ENCODE data around the gene GLYATL1. TPM values are rescaled to one million over a fixed set of nuclear protein-coding genes. Genes with fewer than 3 reads are reported as not detected.

The GLYATL1 gene
- total and polyA plus RNA-seq, 5 donors from 2014 or later: not detected

GRCh38 chr11:58977470-58977869, 38.2 kb downstream of the GLYATL1 start:
- Mint-ChIP-seq H3K4me1 (no peaks in the 10 kb centered on the region), H3K36me3 (no peaks in the 10 kb centered on the region), H3K27ac (no peak overlapping the region), H3K27me3 (peaks cover 14% of the 10 kb centered on the region), H3K4me3 (no peak overlapping the region), H3K9me3 (peaks cover 0 to 4% (median 0%) of the 10 kb centered on the region in 7 donors)
- Histone ChIP-seq H3K4me3 (ENCODE audit: low read depth, low read length) (no peak overlapping the region), H3K4me1 (ENCODE audit: control insufficient read depth, insufficient read depth, low read length, poor library complexity, severe bottlenecking) (no peaks in the 10 kb centered on the region), H3K36me3 (ENCODE audit: control insufficient read depth, insufficient read depth, low read length) (no peaks in the 10 kb centered on the region), H3K27ac (ENCODE audit: insufficient read depth, low read length, poor library complexity, severe bottlenecking) (no peak overlapping the region), H3K9me3 (ENCODE audit: control insufficient read depth in 2 of 2, low read length in 2 of 2) (peaks cover 0 to 2% of the 10 kb centered on the region in 2 experiments), H3K27me3 (ENCODE audit: control insufficient read depth, insufficient read depth, low read length) (no peaks in the 10 kb centered on the region)
- DNase-seq: no peak
- no peak for ATAC-seq (ENCODE audit: low read depth in 2 of 2)

- Histone ChIP-seq H3K27me3 (ENCODE audit: control insufficient read depth, insufficient read depth, low read length) (no peaks in the 10 kb centered on the region), H3K9me3 (ENCODE audit: control insufficient read depth in 2 of 2, low read length in 2 of 2) (no peaks in the 10 kb centered on the region), H3K4me3 (ENCODE audit: low read depth, low read length) (no peak overlapping the region), H3K4me1 (ENCODE audit: control insufficient read depth, insufficient read depth, low read length, poor library complexity, severe bottlenecking) (no peaks in the 10 kb centered on the region), H3K27ac (ENCODE audit: insufficient read depth, low read length, poor library complexity, severe bottlenecking) (no peak overlapping the region), H3K36me3 (ENCODE audit: control insufficient read depth, insufficient read depth, low read length) (no peaks in the 10 kb centered on the region)
- no peak overlapping the region for H3K4me3 Mint-ChIP-seq
- peaks cover 0 to 2% (median under 1%) of the 10 kb centered on the region in 7 donors for H3K9me3 Mint-ChIP-seq
- no peak for ATAC-seq (ENCODE audit: low read depth in 2 of 2)
- H3K36me3 Mint-ChIP-seq: no peaks in the 10 kb centered on the region
- peaks cover 8% of the 10 kb centered on the region for H3K27me3 Mint-ChIP-seq
- DNase-seq: no peak
- peak overlapping the region in 1 of 3 donors; percentile 84 for H3K27ac Mint-ChIP-seq
- H3K4me1 Mint-ChIP-seq: no peaks in the 10 kb centered on the region
Observed at GRCh38 chr11:58979222-58979621, 39.9 kb downstream of the GLYATL1 start.

GRCh38 chr11:58980159-58980843, 41.0 kb downstream of the GLYATL1 start:
- H3K9me3 Mint-ChIP-seq: peaks cover 0 to 9% (median 0%) of the 10 kb centered on the region in 7 donors
- H3K4me3 ChIP-seq (ENCODE audit: low read depth, low read length): no peak overlapping the region
- H3K36me3 ChIP-seq (ENCODE audit: control insufficient read depth, insufficient read depth, low read length): no peaks in the 10 kb centered on the region
- H3K27ac ChIP-seq (ENCODE audit: insufficient read depth, low read length, poor library complexity, severe bottlenecking): no peak overlapping the region
- ATAC-seq (ENCODE audit: low read depth in 2 of 2) (no peak), DNase-seq (no peak)
- H3K4me1 ChIP-seq (ENCODE audit: control insufficient read depth, insufficient read depth, low read length, poor library complexity, severe bottlenecking): no peaks in the 10 kb centered on the region
- no peak overlapping the region for H3K4me3 Mint-ChIP-seq
- no peaks in the 10 kb centered on the region for H3K27me3 ChIP-seq (ENCODE audit: control insufficient read depth, insufficient read depth, low read length)
- no peaks in the 10 kb centered on the region for H3K36me3 Mint-ChIP-seq
- peaks cover 8% of the 10 kb centered on the region for H3K27me3 Mint-ChIP-seq
- no peaks in the 10 kb centered on the region for H3K9me3 ChIP-seq (ENCODE audit: control insufficient read depth in 2 of 2, low read length in 2 of 2)
- no peak overlapping the region for H3K27ac Mint-ChIP-seq
- H3K4me1 Mint-ChIP-seq: no peaks in the 10 kb centered on the region

- no peaks in the 10 kb centered on the region for H3K36me3 Mint-ChIP-seq
- no peak for ATAC-seq (ENCODE audit: low read depth in 2 of 2)
- Histone ChIP-seq H3K27me3 (ENCODE audit: control insufficient read depth, insufficient read depth, low read length) (peaks cover 3% of the 10 kb centered on the region), H3K4me3 (ENCODE audit: low read depth, low read length) (no peak overlapping the region), H3K36me3 (ENCODE audit: control insufficient read depth, insufficient read depth, low read length) (no peaks in the 10 kb centered on the region), H3K9me3 (ENCODE audit: control insufficient read depth in 2 of 2, low read length in 2 of 2) (no peaks in the 10 kb centered on the region), H3K4me1 (ENCODE audit: control insufficient read depth, insufficient read depth, low read length, poor library complexity, severe bottlenecking) (no peaks in the 10 kb centered on the region), H3K27ac (ENCODE audit: insufficient read depth, low read length, poor library complexity, severe bottlenecking) (no peak overlapping the region)
- no peak overlapping the region for H3K27ac Mint-ChIP-seq
- peaks cover 4% of the 10 kb centered on the region for H3K27me3 Mint-ChIP-seq
- H3K9me3 Mint-ChIP-seq: peaks cover 0 to 2% (median 0%) of the 10 kb centered on the region in 7 donors
- no peak for DNase-seq
- no peak overlapping the region for H3K4me3 Mint-ChIP-seq
- no peaks in the 10 kb centered on the region for H3K4me1 Mint-ChIP-seq
Observed at GRCh38 chr11:58992489-58992888, 53.2 kb downstream of the GLYATL1 start.

GRCh38 chr11:58994171-58994570, 54.9 kb downstream of the GLYATL1 start:
- H3K27me3 Mint-ChIP-seq: peaks cover 4% of the 10 kb centered on the region

GRCh38 chr11:58998480-58999290, 59.4 kb downstream of the GLYATL1 start:
- peaks cover 0 to 4% (median 0%) of the 10 kb centered on the region in 7 donors for H3K9me3 Mint-ChIP-seq
- no peak for ATAC-seq (ENCODE audit: low read depth in 2 of 2)
- H3K27me3 Mint-ChIP-seq: peaks cover 16% of the 10 kb centered on the region

More at GRCh38 chr11:58994171-58994570, 54.9 kb downstream of the GLYATL1 start:
- no peaks in the 10 kb centered on the region for H3K36me3 ChIP-seq (ENCODE audit: control insufficient read depth, insufficient read depth, low read length)
- no peaks in the 10 kb centered on the region for H3K4me1 Mint-ChIP-seq
- H3K4me1 ChIP-seq (ENCODE audit: control insufficient read depth, insufficient read depth, low read length, poor library complexity, severe bottlenecking): no peaks in the 10 kb centered on the region
- no peak overlapping the region for H3K27ac ChIP-seq (ENCODE audit: insufficient read depth, low read length, poor library complexity, severe bottlenecking)
- DNase-seq (no peak), ATAC-seq (ENCODE audit: low read depth in 2 of 2) (no peak)
- no peaks in the 10 kb centered on the region for H3K36me3 Mint-ChIP-seq
- peaks cover 0 to 4% (median 0%) of the 10 kb centered on the region in 7 donors for H3K9me3 Mint-ChIP-seq
- H3K27ac Mint-ChIP-seq: no peak overlapping the region
- H3K9me3 ChIP-seq (ENCODE audit: control insufficient read depth in 2 of 2, low read length in 2 of 2): no peaks in the 10 kb centered on the region
- no peak overlapping the region for H3K4me3 Mint-ChIP-seq
- peaks cover 3% of the 10 kb centered on the region for H3K27me3 ChIP-seq (ENCODE audit: control insufficient read depth, insufficient read depth, low read length)
- H3K4me3 ChIP-seq (ENCODE audit: low read depth, low read length): no peak overlapping the region

GRCh38 chr11:58999291-58999680, 60.0 kb downstream of the GLYATL1 start:
- Mint-ChIP-seq H3K27me3 (peaks cover 16% of the 10 kb centered on the region), H3K4me3 (no peak overlapping the region), H3K9me3 (peaks cover 0 to 4% (median 0%) of the 10 kb centered on the region in 7 donors), H3K27ac (no peak overlapping the region), H3K36me3 (no peaks in the 10 kb centered on the region), H3K4me1 (no peaks in the 10 kb centered on the region)
- Histone ChIP-seq H3K27ac (ENCODE audit: insufficient read depth, low read length, poor library complexity, severe bottlenecking) (no peak overlapping the region), H3K4me3 (ENCODE audit: low read depth, low read length) (no peak overlapping the region), H3K9me3 (ENCODE audit: control insufficient read depth in 2 of 2, low read length in 2 of 2) (no peaks in the 10 kb centered on the region), H3K4me1 (ENCODE audit: control insufficient read depth, insufficient read depth, low read length, poor library complexity, severe bottlenecking) (no peaks in the 10 kb centered on the region), H3K27me3 (ENCODE audit: control insufficient read depth, insufficient read depth, low read length) (peaks cover 4% of the 10 kb centered on the region), H3K36me3 (ENCODE audit: control insufficient read depth, insufficient read depth, low read length) (no peaks in the 10 kb centered on the region)
- DNase-seq (no peak), ATAC-seq (ENCODE audit: low read depth in 2 of 2) (no peak)

More at GRCh38 chr11:58998480-58999290, 59.4 kb downstream of the GLYATL1 start:
- H3K9me3 ChIP-seq (ENCODE audit: control insufficient read depth in 2 of 2, low read length in 2 of 2): no peaks in the 10 kb centered on the region
- H3K4me1 ChIP-seq (ENCODE audit: control insufficient read depth, insufficient read depth, low read length, poor library complexity, severe bottlenecking): no peaks in the 10 kb centered on the region
- H3K27ac Mint-ChIP-seq: no peak overlapping the region
- no peak overlapping the region for H3K4me3 ChIP-seq (ENCODE audit: low read depth, low read length)
- peaks cover 2% of the 10 kb centered on the region for H3K27me3 ChIP-seq (ENCODE audit: control insufficient read depth, insufficient read depth, low read length)
- no peak overlapping the region for H3K27ac ChIP-seq (ENCODE audit: insufficient read depth, low read length, poor library complexity, severe bottlenecking)
- no peak overlapping the region for H3K4me3 Mint-ChIP-seq
- H3K36me3 Mint-ChIP-seq: no peaks in the 10 kb centered on the region
- DNase-seq: no peak
- H3K4me1 Mint-ChIP-seq: no peaks in the 10 kb centered on the region
- no peaks in the 10 kb centered on the region for H3K36me3 ChIP-seq (ENCODE audit: control insufficient read depth, insufficient read depth, low read length)

All from CD4-positive, CD25-positive, alpha-beta regulatory T cell (primary cell).